HepG2 (cell line): ENCODE data around the gene DFFA. TPM values are rescaled to one million over a fixed set of nuclear protein-coding genes. Genes with fewer than 3 reads are reported as not detected.

Experiments used
- ATAC-seq: fragments of 200-7000 bp; cut with Tn5 transposase; 3 replicates; pipeline ENCODE4 v1.9.1; 2020; ENCODE audit warnings: mild to moderate bottlenecking, moderate library complexity
- BruUV-seq: library from RNA; stranded (reverse); fragments of 400-500 nt; replicated peaks from 2 replicates; lab custom pipeline; 2021; lab: Mats Ljungman, UMichigan
- CTCF ChIA-PET: fragments of 300-600 bp; formaldehyde crosslinking; extraction: SDS; loops from one replicate; lab custom pipeline; 2021; ENCODE audit warnings: low total read pairs, inconsistent platforms, low intra/inter-chr PET ratio; lab: Yijun Ruan, JAX
- POLR2A ChIA-PET: fragments of 350-600 bp; sonication (Branson Sonifier 250); formaldehyde crosslinking; loops from one replicate; lab custom pipeline; 2020; ENCODE audit warnings: antibody characterized with exemption, inconsistent platforms; lab: Yijun Ruan, JAX
- DNase-seq: peaks from one replicate; pipeline ENCODE4 v3.0.0-alpha.2; 2015; ENCODE audit warnings: low spot score
- FAIRE-seq: peaks from 3 replicates; lab custom pipeline; 2011; peaks lifted over from hg19 to GRCh38; lab: Jason Lieb, UNC
- H2AFZ ChIP-seq: one replicate; pipeline ENCODE4 v1.6.1; 2011; ENCODE audit warnings: low read length, inconsistent platforms
- H3K27ac ChIP-seq: fragments of 300-600 bp; 3 replicates; pipeline ENCODE4 v1.8.0; 2011; ENCODE audit warnings: mixed run types, mild to moderate bottlenecking, mixed read lengths, low read length, inconsistent platforms; ENCODE audit not compliant: insufficient read depth; ENCODE audit errors: extremely low read length
- H3K27me3 ChIP-seq, 2 experiments: fragments of 200-600 bp in 1 of 2; 2 replicates in 1 of 2; 3 replicates in 1 of 2; pipeline versions ENCODE4 v1.6.0 to v1.8.0; 2011; ENCODE audit warnings: low read length in 2 of 2, mild to moderate bottlenecking in 2 of 2, moderate library complexity in 2 of 2, inconsistent platforms in 1 of 2; ENCODE audit not compliant: insufficient read depth in 2 of 2, control insufficient read depth in 1 of 2
- H3K36me3 ChIP-seq, 2 experiments: fragments of 200-600 bp in 1 of 2; replicated peaks in 1 of 2; 2 replicates in 1 of 2; 3 replicates in 1 of 2; pipeline versions ENCODE4 v1.5.1 to v1.8.0; 2011; ENCODE audit warnings: low read length in 2 of 2, inconsistent platforms in 1 of 2; ENCODE audit not compliant: insufficient read depth in 2 of 2, control insufficient read depth in 1 of 2
- H3K4me1 ChIP-seq: 2 replicates; pipeline ENCODE4 v1.5.1; 2012; ENCODE audit warnings: low read length, inconsistent platforms; ENCODE audit not compliant: insufficient read depth
- H3K4me2 ChIP-seq: 2 replicates; pipeline ENCODE4 v1.6.0; 2011; ENCODE audit warnings: low read depth, low read length, inconsistent platforms
- H3K4me3 ChIP-seq, 3 experiments: fragments of 200-600 bp in 1 of 3; sonication (generic), shearing (Covaris generic) in 1 of 3; replicated peaks in 1 of 3; 2 replicates each; pipeline ENCODE4 v1.5.1; 2011 to 2016; ENCODE audit warnings: low read length in 3 of 3, inconsistent platforms in 2 of 3, low read depth in 2 of 3, mild to moderate bottlenecking in 2 of 3, control low read depth in 1 of 3, mixed read lengths in 1 of 3; ENCODE audit not compliant: insufficient read depth in 1 of 3
- H3K79me2 ChIP-seq: one replicate; pipeline ENCODE4 v1.6.1; 2011; ENCODE audit warnings: low read length, inconsistent platforms; ENCODE audit not compliant: insufficient read depth
- H3K9ac ChIP-seq: 2 replicates; pipeline ENCODE4 v1.6.0; 2011; ENCODE audit warnings: mild to moderate bottlenecking, low read depth, low read length, inconsistent platforms; ENCODE audit not compliant: insufficient read depth
- H3K9me3 ChIP-seq: 2 replicates; pipeline ENCODE4 v1.5.1; 2012; ENCODE audit warnings: mild to moderate bottlenecking, low read length
- H4K20me1 ChIP-seq: 2 replicates; pipeline ENCODE4 v1.6.0; 2011; ENCODE audit warnings: inconsistent platforms, mild to moderate bottlenecking, low read length, moderate library complexity; ENCODE audit not compliant: insufficient read depth
- CC2D1A ChIP-seq: sonication (generic); formaldehyde crosslinking; IDR thresholded peaks from 2 replicates; pipeline ENCODE4 v1.8.1; 2023; ENCODE audit warnings: mild to moderate bottlenecking, missing genetic modification reagents
- E2F2 ChIP-seq: sonication (generic); formaldehyde crosslinking; IDR thresholded peaks from 2 replicates; pipeline ENCODE4 v1.4.0; 2020; ENCODE audit warnings: missing genetic modification reagents, borderline replicate concordance
- MBNL3 ChIP-seq: fragments of 250-450 bp; sonication (Bioruptor Pico); conservative IDR thresholded peaks from 2 replicates; pipeline ENCODE4 v1.8.0; 2022; ENCODE audit warnings: mild to moderate bottlenecking, inconsistent platforms
- PHF21A ChIP-seq: sonication (generic); formaldehyde crosslinking; IDR thresholded peaks from 2 replicates; pipeline ENCODE4 v1.5.0; 2020; ENCODE audit warnings: mild to moderate bottlenecking, missing genetic modification reagents
- POLR2AphosphoS5 ChIP-seq: IDR thresholded peaks from 2 replicates; pipeline ENCODE4 v1.6.1; 2012; ENCODE audit warnings: low read depth, low read length
- POLR2G ChIP-seq: fragments of 200-400 bp; formaldehyde crosslinking; IDR thresholded peaks from 2 replicates; pipeline ENCODE4 v1.6.1; 2018; ENCODE audit warnings: mild to moderate bottlenecking, low read depth, low read length, moderate library complexity
- RNF2 ChIP-seq: fragments of 450-650 bp; conservative IDR thresholded peaks from 2 replicates; pipeline ENCODE4 v1.6.1; 2016; ENCODE audit warnings: low read depth
- TSC22D2 ChIP-seq: sonication (generic); formaldehyde crosslinking; IDR thresholded peaks from 2 replicates; pipeline ENCODE4 v1.5.1; 2020; ENCODE audit warnings: missing genetic modification reagents, mild to moderate bottlenecking, borderline replicate concordance
- ZBTB26 ChIP-seq: IDR thresholded peaks from 2 replicates; pipeline ENCODE4 v1.6.1; 2016; ENCODE audit warnings: missing compliant biosample characterization, missing genetic modification reagents, borderline replicate concordance
- ZNF282 ChIP-seq: fragments of 450-650 bp; IDR thresholded peaks from 2 replicates; pipeline ENCODE4 v1.6.1; 2018; ENCODE audit not compliant: partially characterized antibody
- ZNF34 ChIP-seq: sonication (generic); formaldehyde crosslinking; IDR thresholded peaks from 2 replicates; pipeline ENCODE4 v1.4.0; 2020; ENCODE audit warnings: mild to moderate bottlenecking, missing genetic modification reagents, borderline replicate concordance
- ZNF446 ChIP-seq: sonication (generic); formaldehyde crosslinking; IDR thresholded peaks from 2 replicates; pipeline ENCODE4 v1.5.0; 2020; ENCODE audit warnings: mild to moderate bottlenecking, missing genetic modification reagents
- ZNF713 ChIP-seq: sonication (generic); formaldehyde crosslinking; IDR thresholded peaks from 2 replicates; pipeline ENCODE4 v1.4.0; 2020; ENCODE audit warnings: mild to moderate bottlenecking, missing genetic modification reagents
- WGBS: methylation state at CpG from one replicate; pipeline ENCODE4 v1.1.6; 2017; ENCODE audit warnings: low lambda C conversion rate; 5-methylcytosine and 5-hydroxymethylcytosine counted together
- in situ Hi-C: cut with HindIII; loops from 2 replicates; pipeline ENCODE4 v1.10.0; 2017; ENCODE audit warnings: low pct_unique_long_range_greater_than_20kb; ENCODE audit not compliant: extremely low pct_ligation_motif_present
- intact Hi-C: fragments of 100-400 bp; cut with micrococcal nuclease; formaldehyde crosslinking; loops from one replicate; pipeline ENCODE4 v1.10.0; 2022; ENCODE audit not compliant: unreplicated experiment
- polyA plus RNA-seq, 8 experiments: library from polyadenylated mRNA; depleted of rRNA in 3 of 8; stranded (reverse) in 7 of 8; unstranded in 1 of 8; fragments of >200 nt; fragmentation: Illumina TruSeq in 4 of 8; extraction: Trizol in 4 of 8; gene quantifications; 2 replicates each; pipeline versions ENCODE4 v1.2.1 to v1.2.3, GENCODE V29; 2011 to 2016; ENCODE audit warnings: low read depth in 4 of 8, missing spikeins in 1 of 8, mixed read lengths in 1 of 8; ENCODE audit not compliant: insufficient read depth in 1 of 8
- total RNA-seq, 5 experiments: library from RNA; depleted of rRNA; stranded (reverse); fragments of >200 nt; fragmentation: Illumina TruSeq; extraction: Trizol; gene quantifications; 2 replicates each; pipeline ENCODE4 v1.2.3, GENCODE V29; 2016; ENCODE audit warnings: low read depth in 1 of 5
- TF ChIP-seq, protein P1 (sequence below): sonication (generic); formaldehyde crosslinking; IDR thresholded peaks from 2 replicates; pipeline ENCODE4 v1.5.1; 2020; ENCODE audit warnings: missing genetic modification reagents, mild to moderate bottlenecking, borderline replicate concordance

Gene DFFA
- total and polyA plus RNA-seq, 2 of the 13 experiments (the other 11 are each of a cell fraction or from before 2014, with no cell fraction given): 16.5 to 33.9 TPM

DNA sequence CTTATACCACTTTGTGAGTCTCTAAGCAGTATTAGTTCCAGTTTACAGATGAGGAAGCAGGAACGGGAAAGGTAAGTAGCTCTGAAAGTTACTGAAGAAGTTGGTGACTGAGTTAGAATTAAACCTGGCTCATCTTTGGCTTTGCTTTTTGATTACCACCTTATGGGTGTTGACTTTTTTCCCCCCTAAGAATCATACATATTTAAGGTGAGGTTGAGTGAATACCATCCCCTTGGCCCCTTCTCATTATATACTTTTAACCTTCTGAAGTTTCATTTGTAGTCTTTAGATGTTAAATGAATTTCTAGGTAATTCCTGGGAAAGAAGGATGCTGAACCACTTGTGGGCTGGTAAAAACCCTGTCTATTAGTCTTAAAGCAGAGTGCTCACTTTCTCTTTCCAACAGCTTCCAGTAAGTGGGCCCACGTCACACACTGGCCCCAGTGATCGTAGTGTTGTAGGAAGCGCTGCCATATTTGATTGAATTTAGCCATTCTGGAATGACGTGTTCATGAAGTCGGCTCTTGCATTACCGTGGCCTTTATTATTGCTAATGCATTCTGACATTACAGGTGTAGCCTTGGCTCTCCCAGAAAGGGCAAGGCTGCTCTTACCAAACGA is 49.3 kb upstream of the DFFA start:
- WGBS: 97% methylated on average over 8 of the region's 8 CpGs
- ChIA-PET POLR2A (no interaction called here), CTCF (no interaction called here)
- Histone ChIP-seq H4K20me1 (peaks cover 8% of the 10 kb centered on the region), H3K4me2 (no peak overlapping the region), H3K9me3 (no peaks in the 10 kb centered on the region), H2AFZ (no peak overlapping the region), H3K79me2 (peaks cover 13% of the 10 kb centered on the region), H3K4me1 (peaks cover 45% of the 10 kb centered on the region), H3K36me3 (no peaks in the 10 kb centered on the region), H3K27ac (no peak overlapping the region), H3K27me3 (no peaks in the 10 kb centered on the region), H3K4me3 (no peak overlapping the region), H3K9ac (no peak overlapping the region)
- BruUV-seq: no TSS peak
- FAIRE-seq (no peak), DNase-seq (no peak), ATAC-seq (no peak)
- TF ChIP-seq E2F2 (CRISPR knock-in tag): no peak
- TF ChIP-seq, protein P1, sequence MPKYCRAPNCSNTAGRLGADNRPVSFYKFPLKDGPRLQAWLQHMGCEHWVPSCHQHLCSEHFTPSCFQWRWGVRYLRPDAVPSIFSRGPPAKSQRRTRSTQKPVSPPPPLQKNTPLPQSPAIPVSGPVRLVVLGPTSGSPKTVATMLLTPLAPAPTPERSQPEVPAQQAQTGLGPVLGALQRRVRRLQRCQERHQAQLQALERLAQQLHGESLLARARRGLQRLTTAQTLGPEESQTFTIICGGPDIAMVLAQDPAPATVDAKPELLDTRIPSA: no peak
- TF ChIP-seq ZNF282: no peak
- no peak for TF ChIP-seq MBNL3 (CRISPR knock-in tag)
- TF ChIP-seq ZNF713: no peak
- no peak for TF ChIP-seq ZNF446
- TF ChIP-seq TSC22D2 (CRISPR knock-in tag): no peak
- TF ChIP-seq CC2D1A (CRISPR knock-in tag): no peak
- no peak for TF ChIP-seq POLR2AphosphoS5
- TF ChIP-seq ZNF34: no peak
- TF ChIP-seq RNF2: no peak
- TF ChIP-seq PHF21A (CRISPR knock-in tag): no peak
- TF ChIP-seq ZBTB26 (CRISPR knock-in tag): no peak
- no peak for TF ChIP-seq POLR2G
- in situ Hi-C loops: no loop called here
- intact Hi-C loops: no loop called here
